Type B pancreatic cell (in vitro differentiated cells): ENCODE data around the gene KCNA2. TPM values are rescaled to one million over a fixed set of nuclear protein-coding genes. Genes with fewer than 3 reads are reported as not detected.

ENCODE experiments used
- DNase-seq: peaks from one replicate; pipeline ENCODE4 v3.0.0; 2021; ENCODE audit warnings: mixed read lengths; ENCODE audit not compliant: unreplicated experiment; ENCODE audit errors: extremely low spot score
- H3K27ac Mint-ChIP-seq: 2 replicates; pipeline ENCODE4 v1.8.0; 2021; ENCODE audit warnings: mild to moderate bottlenecking, mixed read lengths
- H3K27me3 Mint-ChIP-seq: 2 replicates; pipeline ENCODE4 v1.8.0; 2021; ENCODE audit warnings: mixed read lengths
- H3K36me3 Mint-ChIP-seq: 2 replicates; pipeline ENCODE4 v1.8.0; 2021; ENCODE audit warnings: mixed read lengths
- H3K4me1 Mint-ChIP-seq: one replicate; pipeline ENCODE4 v1.8.0; 2021; ENCODE audit warnings: mixed read lengths; ENCODE audit not compliant: unreplicated experiment
- H3K4me3 Mint-ChIP-seq: 2 replicates; pipeline ENCODE4 v1.8.0; 2021; ENCODE audit warnings: mild to moderate bottlenecking, mixed read lengths
- H3K9me3 Mint-ChIP-seq: 2 replicates; pipeline ENCODE4 v1.8.0; 2021; ENCODE audit warnings: mixed read lengths
- CTCF ChIP-seq: fragments of 200-600 bp; sonication (generic); conservative IDR thresholded peaks from 2 replicates; pipeline ENCODE4 v1.5.0; 2021; ENCODE audit warnings: antibody characterized with exemption, mild to moderate bottlenecking
- total RNA-seq: library from RNA; stranded (reverse); gene quantifications from 2 replicates; pipeline ENCODE4 v1.2.1, GENCODE V29; 2021; ENCODE audit warnings: low replicate concordance

The KCNA2 gene
- total RNA-seq, 1 donor from 2014 or later = 1.1 TPM

DNA sequence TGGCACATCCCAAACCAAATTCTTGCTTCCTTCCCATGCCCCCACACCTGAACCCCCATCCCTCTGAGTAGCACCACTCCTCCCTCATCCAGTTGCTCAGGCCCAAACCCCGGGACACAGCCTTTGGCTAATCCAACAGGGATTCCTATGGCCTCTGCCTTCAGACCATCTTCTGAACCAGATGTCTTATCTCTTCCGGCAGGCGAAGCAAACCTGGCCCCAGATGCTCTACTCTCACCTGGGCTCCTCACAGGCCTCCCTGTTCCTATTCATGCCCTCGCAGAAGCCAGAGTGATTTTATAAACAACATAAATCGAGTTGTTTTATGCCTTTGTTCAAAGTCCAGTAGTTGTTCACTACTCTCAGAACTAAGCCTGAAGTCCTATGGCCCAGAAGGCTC lies 12.5 kb upstream of the KCNA2 start:
- Mint-ChIP-seq H3K4me3 (no peak overlapping the region), H3K9me3 (no peaks in the 10 kb centered on the region), H3K4me1 (peaks cover 5% of the 10 kb centered on the region), H3K36me3 (no peaks in the 10 kb centered on the region), H3K27ac (no peak overlapping the region), H3K27me3 (peaks cover 91% of the 10 kb centered on the region)
- no peak for DNase-seq
- TF ChIP-seq CTCF = no peak

DNA sequence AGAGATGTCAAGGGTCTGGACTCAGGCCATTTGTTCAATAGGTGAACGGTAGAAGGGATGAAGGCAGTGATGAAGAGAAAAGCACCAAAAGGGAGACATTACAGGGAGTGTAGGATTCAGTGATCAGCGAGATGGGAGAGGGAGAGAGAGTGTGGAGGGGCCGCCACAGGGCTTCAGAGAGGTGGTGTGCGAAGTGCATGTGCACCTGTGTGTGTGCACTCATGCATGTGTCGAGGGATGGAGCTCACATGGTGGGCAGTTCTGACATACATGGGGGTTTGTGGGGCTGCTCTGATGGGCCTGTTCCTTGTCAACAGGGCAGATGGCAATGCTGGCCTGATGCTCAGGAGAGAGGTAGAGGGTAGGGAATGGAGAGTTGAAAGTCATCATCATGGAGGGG lies 11.4 kb upstream of the KCNA2 start:
- Mint-ChIP-seq H3K4me3 (no peak overlapping the region), H3K27ac (no peak overlapping the region), H3K4me1 (peaks cover 5% of the 10 kb centered on the region), H3K27me3 (peaks cover 91% of the 10 kb centered on the region), H3K36me3 (no peaks in the 10 kb centered on the region), H3K9me3 (no peaks in the 10 kb centered on the region)
- TF ChIP-seq CTCF = no peak
- DNase-seq = no peak

- no peak for TF ChIP-seq CTCF
- DNase-seq = no peak
- Mint-ChIP-seq H3K27ac (no peak overlapping the region), H3K4me3 (no peak overlapping the region), H3K9me3 (no peaks in the 10 kb centered on the region), H3K4me1 (peaks cover 5% of the 10 kb centered on the region), H3K36me3 (no peaks in the 10 kb centered on the region), H3K27me3 (peaks cover 91% of the 10 kb centered on the region)
Observed at GRCh38 chr1:110617116-110617515, 11.0 kb upstream of the KCNA2 start.

GRCh38 chr1:110616587-110616986 lies 10.4 kb upstream of the KCNA2 start:
- no peak for DNase-seq
- Mint-ChIP-seq H3K4me3 (no peak overlapping the region), H3K36me3 (no peaks in the 10 kb centered on the region), H3K27ac (no peak overlapping the region), H3K4me1 (peaks cover 5% of the 10 kb centered on the region), H3K27me3 (peaks cover 91% of the 10 kb centered on the region), H3K9me3 (no peaks in the 10 kb centered on the region)
- no peak for TF ChIP-seq CTCF

DNA sequence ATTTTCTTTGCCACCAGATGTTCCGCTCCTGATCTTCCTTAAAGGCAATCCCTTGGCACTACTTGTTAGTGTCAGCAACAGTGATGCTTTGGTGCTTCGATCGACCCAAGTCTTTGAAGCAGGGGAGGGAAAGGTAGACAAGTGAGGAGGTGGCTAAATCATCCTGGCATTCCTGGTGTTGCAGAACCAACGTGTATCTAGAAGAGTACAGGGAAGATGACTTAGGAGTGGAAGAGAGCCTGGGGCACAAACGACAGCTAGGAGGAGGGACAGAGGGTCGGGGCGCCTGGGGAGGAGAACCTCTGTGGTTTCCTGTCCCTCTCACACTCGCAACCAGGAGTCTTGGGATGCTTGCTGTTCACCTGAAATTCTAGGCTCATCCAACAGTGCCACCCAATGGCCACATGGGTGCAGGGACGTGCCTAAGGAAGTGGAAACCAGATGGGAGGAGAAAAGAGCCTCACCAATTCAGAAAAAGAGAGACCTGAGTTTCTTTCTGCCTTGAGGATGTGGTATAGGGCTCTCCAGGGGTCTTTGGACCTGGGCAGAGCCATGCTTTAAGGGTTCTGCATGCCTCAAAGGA lies 9.5 kb upstream of the KCNA2 start:
- H3K4me3 Mint-ChIP-seq = no peak overlapping the region
- peaks cover 88% of the 10 kb centered on the region for H3K27me3 Mint-ChIP-seq
- H3K9me3 Mint-ChIP-seq = no peaks in the 10 kb centered on the region
- no peaks in the 10 kb centered on the region for H3K36me3 Mint-ChIP-seq
- peak; percentile 84 for TF ChIP-seq CTCF
- DNase-seq = no peak
- peaks cover 5% of the 10 kb centered on the region for H3K4me1 Mint-ChIP-seq
- no peak overlapping the region for H3K27ac Mint-ChIP-seq
